GM23248 (cell line): ENCODE measurements around the gene ZNF576.

Source experiments
- EZH2 ChIP-seq: fragments of 200-600 bp; sonication (generic); IDR thresholded peaks from 2 replicates; pipeline ENCODE4 v1.6.1; 2018; ENCODE audit warnings: antibody characterized with exemption, mild to moderate bottlenecking; ENCODE audit not compliant: insufficient read depth, poor library complexity, severe bottlenecking
- EZH2phosphoT487 ChIP-seq: fragments of 200-600 bp; sonication (generic); IDR thresholded peaks from 2 replicates; pipeline ENCODE4 v1.6.1; 2018; ENCODE audit warnings: antibody characterized with exemption, moderate library complexity, mild to moderate bottlenecking, low read depth; ENCODE audit not compliant: insufficient read depth

DNA sequence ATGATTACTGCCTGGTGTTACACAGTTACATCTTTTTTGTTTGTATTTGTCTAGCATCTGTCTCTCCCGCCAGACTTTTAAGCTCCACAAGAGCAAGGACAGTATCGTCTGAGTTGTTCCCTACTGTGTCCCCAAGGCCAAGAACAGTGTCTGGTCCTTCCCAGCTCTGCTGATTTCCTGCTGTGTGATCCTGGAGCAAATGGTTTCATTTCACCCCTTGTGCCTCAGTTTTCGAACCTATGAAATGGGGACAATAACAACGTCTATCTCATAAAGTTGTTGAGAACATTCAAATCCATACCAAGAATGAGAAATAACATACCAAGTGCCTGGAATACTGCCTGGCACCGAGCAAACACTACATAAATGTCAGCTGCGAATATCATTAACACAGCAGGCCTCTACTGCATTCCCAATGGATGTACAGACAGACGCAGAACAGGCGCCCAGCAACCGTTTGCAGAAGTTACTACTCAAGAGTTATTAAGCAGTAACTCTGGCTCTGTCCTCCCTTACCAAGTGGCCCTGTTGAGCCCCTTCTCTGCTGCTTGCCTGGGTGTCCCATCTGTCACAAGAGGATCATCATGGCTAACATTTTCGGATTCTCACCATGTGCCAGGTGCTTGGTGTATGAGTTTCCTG, 32.5 kb upstream of the ZNF576 start:
- TF ChIP-seq EZH2 (no peak), EZH2phosphoT487 (no peak)
